Activated CD8-positive, alpha-beta T cell treated with anti-CD3 and anti-CD28 coated beads for 36 hours (primary cell): ENCODE results near the gene NKPD1. TPM values are rescaled to one million over a fixed set of nuclear protein-coding genes. Genes with fewer than 3 reads are reported as not detected.
A peak's percentile ranks its signal among the peaks of the same experiment; 100 is the strongest.

ENCODE experiments used
- ATAC-seq: fragments of 200-7000 bp; cut with Tn5 transposase; one replicate; pipeline ENCODE4 v1.10.0; 2021; ENCODE audit warnings: mild to moderate bottlenecking, moderate library complexity
- CTCF ChIA-PET: fragments of 350-600 bp; sonication (Branson Sonifier 250); formaldehyde crosslinking; loops from one replicate; lab custom pipeline; 2021; ENCODE audit warnings: antibody characterized with exemption; lab: Charles Lee
- POLR2A ChIA-PET: fragments of 350-600 bp; sonication (Branson Sonifier 250); formaldehyde crosslinking; loops from one replicate; lab custom pipeline; 2021; ENCODE audit warnings: antibody characterized with exemption; lab: Charles Lee
- DNase-seq: peaks from one replicate; pipeline ENCODE4 v3.0.0-alpha.2; 2020
- H3K27ac Mint-ChIP-seq: one replicate; pipeline ENCODE4 v1.8.0; 2021; ENCODE audit warnings: mild to moderate bottlenecking, mixed read lengths
- H3K27me3 Mint-ChIP-seq: one replicate; pipeline ENCODE4 v1.8.0; 2021; ENCODE audit warnings: mixed read lengths
- H3K36me3 Mint-ChIP-seq: one replicate; pipeline ENCODE4 v1.8.0; 2021; ENCODE audit warnings: low read depth, mixed read lengths
- H3K4me1 Mint-ChIP-seq: one replicate; pipeline ENCODE4 v1.8.0; 2021; ENCODE audit warnings: low read depth, mixed read lengths
- H3K4me3 Mint-ChIP-seq: one replicate; pipeline ENCODE4 v1.8.0; 2021; ENCODE audit warnings: mild to moderate bottlenecking, moderate library complexity, mixed read lengths
- H3K9me3 Mint-ChIP-seq: one replicate; pipeline ENCODE4 v1.8.0; 2021; ENCODE audit warnings: mixed read lengths
- intact Hi-C: fragments of 100-400 bp; cut with micrococcal nuclease; formaldehyde crosslinking; loops from one replicate; pipeline ENCODE4 v1.10.0; 2022
- total RNA-seq, 2 experiments: library from RNA; stranded (reverse); gene quantifications; one replicate each; pipeline ENCODE4 v1.2.3, GENCODE V29; 2021
- TF ChIP-seq, protein P1 (sequence below): fragments of 200-600 bp; IDR thresholded peaks from one replicate; pipeline ENCODE4 v1.8.0; 2022; ENCODE audit warnings: antibody characterized with exemption, mild to moderate bottlenecking

The NKPD1 gene
- total RNA-seq, 2 experiments from 2014 or later, result 0.07 to 0.16 TPM

DNA sequence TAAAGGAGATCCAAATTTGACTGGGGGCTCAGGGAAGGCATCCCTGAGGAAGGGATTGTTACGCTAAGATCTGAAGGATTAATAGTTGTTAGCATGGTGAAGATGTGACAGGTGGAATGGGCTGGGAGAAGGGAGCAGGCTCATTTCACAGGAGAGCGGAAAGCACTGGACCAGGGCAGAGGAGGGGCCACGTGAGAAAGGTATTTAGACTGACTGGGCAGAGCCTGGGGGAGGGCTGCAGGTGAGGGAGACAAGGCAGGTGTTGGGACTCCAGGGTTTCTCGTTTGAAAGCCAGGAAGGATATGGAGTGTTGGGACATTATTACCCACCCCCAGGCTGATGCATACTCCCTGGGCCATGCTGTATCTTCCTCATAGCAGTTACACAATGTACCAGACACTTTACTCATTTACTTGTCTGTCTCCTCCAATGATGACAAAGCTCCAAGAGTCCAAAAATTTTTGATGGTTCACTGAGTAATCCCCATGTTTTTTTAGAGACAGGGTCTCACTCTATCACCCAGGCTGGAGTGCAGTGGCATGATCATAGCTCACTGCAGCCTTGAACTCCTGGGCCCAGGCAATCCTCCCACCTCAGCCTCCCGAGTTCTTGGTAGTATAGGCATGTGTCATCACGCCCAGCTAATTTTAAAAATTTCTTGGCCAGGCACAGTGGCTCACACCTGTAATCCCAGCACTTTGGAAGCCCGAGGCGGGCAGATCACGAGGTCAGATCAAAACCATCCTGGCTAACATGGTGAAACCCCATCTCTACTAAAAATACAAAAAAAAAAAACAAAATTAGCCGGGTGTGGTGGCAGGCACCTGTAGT is 14.9 kb upstream of the NKPD1 start:
- Mint-ChIP-seq H3K27ac (no peak overlapping the region), H3K4me1 (peaks cover 39% of the 10 kb centered on the region), H3K27me3 (no peaks in the 10 kb centered on the region), H3K4me3 (no peak overlapping the region), H3K9me3 (no peaks in the 10 kb centered on the region), H3K36me3 (no peaks in the 10 kb centered on the region)
- no peak for DNase-seq
- ChIA-PET CTCF (interaction anchor here (0.9 to 1.0 kb wide), 2 partner anchors 11 to 23 kb away, joined by 3 read pairs; no protein-coding TSS in a partner anchor), POLR2A (no interaction called here)
- ATAC-seq, result no peak
- TF ChIP-seq, protein P1, sequence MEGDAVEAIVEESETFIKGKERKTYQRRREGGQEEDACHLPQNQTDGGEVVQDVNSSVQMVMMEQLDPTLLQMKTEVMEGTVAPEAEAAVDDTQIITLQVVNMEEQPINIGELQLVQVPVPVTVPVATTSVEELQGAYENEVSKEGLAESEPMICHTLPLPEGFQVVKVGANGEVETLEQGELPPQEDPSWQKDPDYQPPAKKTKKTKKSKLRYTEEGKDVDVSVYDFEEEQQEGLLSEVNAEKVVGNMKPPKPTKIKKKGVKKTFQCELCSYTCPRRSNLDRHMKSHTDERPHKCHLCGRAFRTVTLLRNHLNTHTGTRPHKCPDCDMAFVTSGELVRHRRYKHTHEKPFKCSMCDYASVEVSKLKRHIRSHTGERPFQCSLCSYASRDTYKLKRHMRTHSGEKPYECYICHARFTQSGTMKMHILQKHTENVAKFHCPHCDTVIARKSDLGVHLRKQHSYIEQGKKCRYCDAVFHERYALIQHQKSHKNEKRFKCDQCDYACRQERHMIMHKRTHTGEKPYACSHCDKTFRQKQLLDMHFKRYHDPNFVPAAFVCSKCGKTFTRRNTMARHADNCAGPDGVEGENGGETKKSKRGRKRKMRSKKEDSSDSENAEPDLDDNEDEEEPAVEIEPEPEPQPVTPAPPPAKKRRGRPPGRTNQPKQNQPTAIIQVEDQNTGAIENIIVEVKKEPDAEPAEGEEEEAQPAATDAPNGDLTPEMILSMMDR, result no peak
- intact Hi-C loops, result no loop called here

DNA sequence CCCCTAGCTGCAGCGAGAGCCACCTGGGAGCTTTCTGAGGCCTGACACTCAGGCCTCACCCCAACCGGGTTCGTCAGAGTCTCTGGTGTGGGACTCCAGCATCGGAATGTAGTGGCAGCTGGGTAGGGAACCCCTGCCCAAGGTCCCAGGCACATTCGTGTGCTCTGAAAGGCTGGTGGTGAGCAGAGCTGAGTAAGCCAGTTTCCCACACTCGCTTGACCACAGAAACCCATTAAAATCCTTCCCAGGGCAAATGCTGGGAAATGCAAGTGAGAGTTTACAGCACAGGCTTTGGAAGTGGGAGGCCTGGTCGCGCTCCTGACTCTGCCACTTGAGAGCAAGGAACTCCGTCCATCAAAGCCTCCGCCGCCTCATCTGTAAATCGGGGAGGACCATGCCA is 13.0 kb upstream of the NKPD1 start:
- Mint-ChIP-seq H3K4me1 (peaks cover 37% of the 10 kb centered on the region), H3K4me3 (no peak overlapping the region), H3K36me3 (no peaks in the 10 kb centered on the region), H3K9me3 (no peaks in the 10 kb centered on the region), H3K27ac (peak overlapping the region; percentile 52), H3K27me3 (no peaks in the 10 kb centered on the region)
- DNase-seq (no peak), ATAC-seq (no peak)
- intact Hi-C loops, result no loop called here
- ChIA-PET POLR2A (no interaction called here), CTCF (interaction anchor here (0.6 to 2.1 kb wide), 3 partner anchors 9 to 305 kb away, joined by 3 to 6 read pairs (median 3); no protein-coding TSS in a partner anchor)
- TF ChIP-seq, protein P1, result no peak

DNA sequence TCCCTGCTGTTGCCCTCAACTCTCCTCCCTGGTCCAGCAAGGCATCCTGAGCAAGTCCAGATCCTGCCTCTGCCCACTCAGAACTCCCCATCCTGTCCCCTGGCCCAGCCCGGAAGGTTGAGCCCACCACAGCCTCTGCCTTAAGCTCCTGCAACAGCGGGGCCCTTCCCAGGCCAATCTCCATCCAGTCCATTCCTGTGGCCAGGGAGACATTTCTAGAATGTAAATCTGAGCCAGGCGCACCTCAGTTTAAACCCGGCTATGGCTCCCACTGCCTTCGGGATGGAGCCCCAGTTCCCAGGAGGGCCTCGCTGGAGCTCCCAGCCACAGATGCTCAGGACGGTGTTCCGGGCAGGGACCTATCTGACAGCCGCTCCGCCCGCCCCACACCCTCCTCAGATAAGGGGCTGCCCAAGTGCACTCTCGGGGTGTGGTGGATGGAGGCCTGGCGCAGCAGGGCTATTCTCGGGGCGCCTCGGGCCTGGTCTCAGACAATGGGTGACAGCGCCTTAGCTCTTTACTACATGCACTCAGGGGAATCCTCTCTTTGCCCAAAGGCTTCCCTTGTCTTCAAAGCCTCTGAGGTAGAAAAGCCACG is 11.9 kb upstream of the NKPD1 start:
- peaks cover 37% of the 10 kb centered on the region for H3K4me1 Mint-ChIP-seq
- CTCF ChIA-PET, result interaction anchor here (2.1 kb wide), 1 partner anchor 14 kb away, joined by 6 read pairs; no protein-coding TSS in a partner anchor
- TF ChIP-seq, protein P1, result no peak
- peak overlapping the region; percentile 90 for H3K27ac Mint-ChIP-seq
- no peak overlapping the region for H3K4me3 Mint-ChIP-seq
- DNase-seq, result no peak
- POLR2A ChIA-PET, result interaction anchor here (0.7 kb wide), 1 partner anchor 70 kb away, joined by 5 read pairs; no protein-coding TSS in a partner anchor
- no peaks in the 10 kb centered on the region for H3K27me3 Mint-ChIP-seq
- ATAC-seq, result no peak
- no peaks in the 10 kb centered on the region for H3K36me3 Mint-ChIP-seq
- H3K9me3 Mint-ChIP-seq, result no peaks in the 10 kb centered on the region
- intact Hi-C loops, result no loop called here

DNA sequence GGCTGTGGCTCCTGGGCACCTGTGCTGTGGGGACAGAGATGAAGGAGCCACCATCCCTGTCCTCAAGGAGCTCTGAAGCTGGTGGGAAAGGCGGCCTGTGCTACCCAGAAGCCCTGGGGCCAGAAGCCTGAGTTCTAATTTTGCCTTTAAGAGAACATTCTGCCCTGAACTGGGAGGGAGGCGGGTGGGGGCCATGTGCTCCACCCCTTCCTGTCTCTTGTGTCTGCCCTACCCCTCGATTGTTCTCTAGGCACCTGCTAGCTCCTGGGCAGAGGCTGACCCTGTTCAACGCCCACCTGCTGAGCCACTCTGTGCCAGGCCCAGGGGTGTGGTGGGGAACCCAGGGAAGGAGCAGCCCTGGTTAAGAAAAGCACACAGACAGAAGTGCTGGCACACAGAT is 11.4 kb upstream of the NKPD1 start:
- H3K27me3 Mint-ChIP-seq, result no peaks in the 10 kb centered on the region
- H3K27ac Mint-ChIP-seq, result peak overlapping the region; percentile 90
- H3K9me3 Mint-ChIP-seq, result no peaks in the 10 kb centered on the region
- POLR2A ChIA-PET, result interaction anchor here (0.7 to 1.0 kb wide), 2 partner anchors 70 to 94 kb away, joined by 3 to 5 read pairs; partner anchors contain the start of gene GEMIN7
- no peak overlapping the region for H3K4me3 Mint-ChIP-seq
- peak; percentile 42 for DNase-seq
- H3K4me1 Mint-ChIP-seq, result peaks cover 34% of the 10 kb centered on the region
- H3K36me3 Mint-ChIP-seq, result no peaks in the 10 kb centered on the region
- TF ChIP-seq, protein P1, result no peak
- CTCF ChIA-PET, result interaction anchor here (0.8 to 2.1 kb wide), 2 partner anchors 15 to 112 kb away, joined by 3 to 6 read pairs; no protein-coding TSS in a partner anchor
- ATAC-seq, result peak; percentile 24
- intact Hi-C loops, result no loop called here
